ENCODE results near the gene SLC35E4. TPM values are rescaled to one million over a fixed set of nuclear protein-coding genes. Genes with fewer than 3 reads are reported as not detected.

Gene SLC35E4
- total RNA-seq, 4 donors from 2014 or later: 4.6 to 14.2 (median 6.2) TPM

DNA sequence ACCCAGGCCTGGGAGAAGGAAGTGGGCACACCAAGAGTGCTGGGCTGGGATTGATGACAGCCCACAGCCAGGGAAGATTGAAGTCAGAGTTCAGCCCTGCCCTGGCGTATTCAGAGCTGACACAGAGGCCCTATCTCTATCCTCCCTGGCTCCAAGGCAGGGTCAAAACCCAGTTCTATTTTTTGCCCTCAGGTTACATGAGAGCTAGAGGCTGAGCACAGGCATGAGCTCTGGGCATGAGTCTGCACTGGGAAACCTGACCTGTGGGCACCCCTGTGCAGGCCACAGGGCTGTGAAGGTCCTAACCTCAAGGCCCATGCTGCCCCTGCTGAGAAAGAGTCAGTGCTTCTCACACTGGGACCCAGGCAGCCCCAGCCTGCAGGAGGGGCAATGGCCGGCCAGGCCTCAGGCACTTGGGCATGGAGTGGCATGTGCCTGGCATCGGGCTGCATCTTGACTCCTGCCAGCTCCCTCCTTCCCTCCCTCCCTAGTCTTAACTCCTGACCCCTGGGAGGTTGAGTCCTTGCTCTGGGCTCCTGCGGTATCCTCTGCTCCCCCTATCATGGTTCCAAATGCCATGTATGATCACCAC is 5.4 kb downstream of the SLC35E4 start:
- no peak for TF ChIP-seq CTCF (IDR thresholded peaks at IDR 0.05)
- ATAC-seq (ENCODE audit: low FRiP score) (no peak), DNase-seq (ENCODE audit: low spot score) (no peak)

DNA sequence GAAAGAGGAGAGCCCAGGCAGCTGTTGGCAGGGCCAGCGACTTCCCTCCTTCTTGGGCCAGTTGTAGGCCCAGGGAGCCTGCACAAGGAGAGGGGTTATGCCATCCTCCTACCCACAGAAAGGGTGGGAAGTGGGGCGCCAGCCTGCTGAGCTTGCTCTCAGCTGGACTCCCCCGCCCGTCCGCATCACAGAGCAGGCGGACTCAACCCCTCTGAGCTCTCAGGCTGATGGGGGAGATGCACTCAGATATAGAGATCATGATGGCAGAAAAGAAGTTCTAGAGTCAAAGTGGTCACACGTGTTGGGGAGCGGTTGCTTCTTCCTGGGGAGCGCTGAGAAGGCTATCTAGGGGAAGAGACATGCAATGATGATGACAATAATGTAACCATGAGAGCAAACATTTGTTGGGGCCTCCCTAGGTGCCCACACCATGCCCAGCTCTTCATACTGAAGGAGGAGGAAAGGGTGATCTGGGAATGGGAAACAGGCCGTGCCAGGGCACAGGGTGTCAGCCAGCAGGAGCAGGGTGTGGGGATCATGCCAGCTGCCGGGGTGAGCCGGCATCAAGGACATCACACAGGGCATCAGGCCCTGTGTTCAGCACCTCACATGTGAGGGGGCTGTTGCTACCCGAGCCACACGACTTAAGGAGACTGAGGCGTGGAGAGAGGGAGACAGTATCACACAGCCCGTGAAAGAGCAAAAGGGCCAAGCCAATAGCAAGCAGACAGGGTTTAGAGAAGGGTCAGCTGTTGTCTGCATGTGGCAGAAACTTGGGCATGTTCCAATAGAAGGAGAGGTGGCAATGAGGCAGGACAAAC is 7.7 kb downstream of the SLC35E4 start:
- DNase-seq (ENCODE audit: low spot score) (no peak), ATAC-seq (ENCODE audit: low FRiP score) (no peak)
- no peak for TF ChIP-seq CTCF (IDR thresholded peaks at IDR 0.05)

GRCh38 chr22:30646518-30647160 is 11.1 kb downstream of the SLC35E4 start:
- ATAC-seq (ENCODE audit: low FRiP score): no peak
- TF ChIP-seq CTCF (IDR thresholded peaks at IDR 0.05): no peak
- DNase-seq (ENCODE audit: low spot score): no peak

GRCh38 chr22:30647536-30647935 is 12.0 kb downstream of the SLC35E4 start:
- DNase-seq (ENCODE audit: low spot score): no peak
- no peak for ATAC-seq (ENCODE audit: low FRiP score)
- no peak for TF ChIP-seq CTCF (IDR thresholded peaks at IDR 0.05)

DNA sequence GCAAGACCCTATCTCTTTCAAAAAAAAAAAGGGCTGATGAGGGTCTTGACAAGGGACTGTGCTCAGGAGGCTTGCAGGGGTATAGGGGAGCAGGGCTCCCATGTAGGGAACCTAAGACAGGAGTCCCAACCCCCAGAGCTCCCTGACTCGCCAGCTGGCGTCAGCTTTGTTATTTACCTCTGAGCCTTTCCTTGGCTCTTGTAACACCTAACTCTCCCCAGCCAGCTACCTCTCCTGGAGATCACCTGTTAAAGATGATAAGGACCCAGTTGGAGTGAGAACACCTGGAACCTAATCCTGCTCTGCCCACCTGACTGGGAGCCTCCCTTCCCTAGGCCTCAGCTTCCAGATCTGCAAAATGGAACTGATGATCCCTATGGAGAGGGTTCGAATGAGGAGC is 13.2 kb downstream of the SLC35E4 start:
- TF ChIP-seq CTCF (IDR thresholded peaks at IDR 0.05): no peak
- DNase-seq (ENCODE audit: low spot score) (no peak), ATAC-seq (ENCODE audit: low FRiP score) (no peak)

- ATAC-seq (ENCODE audit: low FRiP score): peak; percentile 84
- no peak for TF ChIP-seq CTCF (IDR thresholded peaks at IDR 0.05)
- DNase-seq (ENCODE audit: low spot score): peak; percentile 25
These were observed 13.9 kb downstream of the SLC35E4 start for GRCh38 chr22:30649430-30650007.

Measured in omental fat pad (tissue), 4 donors.